K562 treated with DMSO at 1 percent for 12 hours (cell line): ENCODE data around the gene NPM3. TPM values are rescaled to one million over a fixed set of nuclear protein-coding genes. Genes with fewer than 3 reads are reported as not detected.

ENCODE experiments used
- total RNA-seq: library from RNA; unstranded; fragments of 300-600 nt; gene quantifications from 2 replicates; pipeline ENCODE4 v1.2.3, GENCODE V29; 2022; ENCODE audit not compliant: insufficient read depth

Gene NPM3, protein sequence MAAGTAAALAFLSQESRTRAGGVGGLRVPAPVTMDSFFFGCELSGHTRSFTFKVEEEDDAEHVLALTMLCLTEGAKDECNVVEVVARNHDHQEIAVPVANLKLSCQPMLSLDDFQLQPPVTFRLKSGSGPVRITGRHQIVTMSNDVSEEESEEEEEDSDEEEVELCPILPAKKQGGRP
- 57.9 and 86.4 TPM in 2 replicates for total RNA-seq

DNA sequence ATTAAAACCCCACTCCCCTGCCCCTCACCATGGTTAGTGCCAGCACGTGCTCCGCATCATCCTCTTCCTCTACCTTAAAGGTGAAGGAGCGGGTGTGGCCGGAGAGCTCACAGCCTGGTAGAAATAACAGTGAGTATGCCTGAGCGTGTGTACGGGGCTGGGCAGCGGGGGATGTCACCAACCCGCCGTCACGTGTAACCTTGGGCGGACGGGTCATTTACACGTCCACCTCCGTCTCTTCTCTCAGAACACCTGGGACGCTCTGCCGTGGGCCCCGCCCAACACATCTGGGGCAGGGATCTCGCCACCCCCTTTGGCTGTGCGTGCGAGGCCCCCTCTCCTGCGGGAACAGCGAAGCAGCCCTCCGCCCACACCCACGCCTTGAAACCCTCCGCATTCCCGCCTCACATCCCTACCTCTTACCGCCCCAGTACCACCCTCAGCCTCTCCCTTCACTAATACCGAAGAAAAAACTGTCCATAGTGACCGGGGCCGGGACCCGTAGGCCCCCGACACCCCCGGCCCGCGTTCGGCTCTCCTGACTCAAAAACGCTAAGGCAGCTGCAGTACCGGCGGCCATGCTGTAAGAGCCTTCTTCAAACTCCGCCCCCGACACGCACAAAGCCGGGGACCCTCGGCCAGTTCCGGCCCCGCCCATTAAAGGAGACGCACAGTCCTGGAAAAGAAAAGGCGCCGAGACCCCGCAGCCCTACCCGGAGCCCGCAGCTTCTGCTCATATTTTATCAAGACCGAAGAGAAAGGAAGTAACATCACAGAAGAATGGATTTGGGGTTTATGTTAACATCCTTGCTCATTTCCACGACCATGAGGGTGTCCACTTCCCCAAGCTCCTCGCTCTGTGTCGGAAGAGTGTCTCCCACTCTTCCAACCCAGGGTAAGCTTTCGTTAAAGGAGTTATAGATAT is at the start of gene NPM3:
Gene NPM3, minus strand, starts transcription at position 636 of the 925 bp plus-strand sequence. Its CDS starts 56 bp downstream, at position 580.

DNA sequence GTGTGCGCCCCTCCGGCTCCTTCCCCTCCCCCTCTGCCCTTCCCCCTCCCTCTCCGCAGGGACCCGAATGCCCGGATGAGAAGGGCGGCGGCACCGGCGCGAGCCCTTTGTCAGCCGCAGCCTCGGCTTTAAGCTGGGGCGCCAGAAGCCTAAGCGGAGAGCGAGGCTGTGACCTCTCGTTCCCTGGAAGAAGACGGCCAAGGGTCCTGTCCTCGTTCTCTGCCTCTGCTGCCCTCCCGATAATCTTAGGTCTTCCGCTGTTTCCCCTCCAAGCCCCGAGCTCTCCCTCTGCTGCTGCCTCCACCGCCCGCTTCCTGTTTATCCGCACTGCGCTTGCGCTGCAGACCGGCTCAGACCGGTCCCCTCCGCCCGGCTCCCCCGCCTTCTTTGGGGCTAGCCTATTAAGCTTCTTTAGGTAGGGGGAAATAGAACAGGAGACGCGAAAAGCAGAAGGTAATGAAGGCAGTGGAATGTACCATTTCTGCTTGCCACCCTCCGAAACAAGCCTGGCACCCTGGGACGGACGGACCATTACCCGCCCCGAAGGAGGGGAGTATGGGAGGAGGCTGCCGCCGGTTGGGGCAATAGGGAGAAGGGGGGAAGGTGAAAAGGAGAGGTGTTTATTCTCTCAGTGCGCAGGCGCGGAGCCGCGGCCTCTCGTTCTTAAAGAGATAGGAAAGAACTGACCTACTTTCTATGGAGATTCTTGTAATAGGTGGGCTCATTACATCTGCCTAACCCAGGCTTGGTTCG is 35.0 kb upstream of the NPM3 start, which contains the start of gene OGA:
Gene OGA, minus strand, starts transcription at position 326 of the 753 bp plus-strand sequence. CDS start 422 bp downstream, outside the sequence.

DNA sequence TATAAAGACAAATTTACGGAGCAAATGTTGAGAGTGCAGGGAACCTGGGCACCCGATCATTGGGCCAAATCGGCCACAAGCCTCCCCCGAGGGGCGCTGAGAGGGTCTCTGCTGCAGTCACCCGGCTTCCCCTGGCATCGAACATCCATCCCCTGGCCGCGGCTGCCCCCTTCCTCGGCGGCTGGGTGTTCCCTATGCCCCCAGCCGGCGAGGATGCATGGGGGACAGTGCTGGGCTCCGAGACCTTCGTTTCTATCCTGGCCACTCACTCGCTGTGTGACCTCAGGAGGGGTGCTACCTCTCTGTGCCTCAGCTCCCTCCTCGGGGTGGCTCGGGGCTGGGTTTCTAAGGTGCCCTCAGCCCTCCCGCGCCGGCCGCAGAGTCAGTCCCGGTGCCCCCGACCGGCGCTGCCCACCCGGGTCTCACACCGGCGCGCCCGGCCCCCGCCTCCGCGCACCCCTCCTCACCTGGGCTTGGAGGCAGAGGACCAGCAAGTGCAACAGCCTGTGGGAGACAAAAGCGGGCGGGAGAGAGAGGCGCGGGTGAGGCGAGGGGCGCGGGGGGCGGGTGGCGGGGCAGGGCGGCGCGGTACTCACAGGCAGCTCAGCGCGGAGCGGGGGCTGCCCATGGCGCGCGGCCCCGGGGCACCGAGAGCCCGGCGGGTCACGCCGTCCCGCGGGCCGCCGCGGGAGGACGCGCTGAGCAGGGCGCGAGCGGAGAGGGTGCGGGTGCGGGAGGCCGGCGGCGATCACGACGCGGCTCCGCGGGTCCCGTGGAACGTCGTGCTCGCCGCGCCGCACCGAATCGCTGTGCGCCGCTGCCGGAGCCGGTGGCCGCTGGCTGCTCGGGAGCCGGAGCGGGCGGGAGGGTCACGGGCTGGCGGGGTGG is 7.7 kb downstream of the NPM3 start, which contains the start of gene FGF8:
Gene FGF8, minus strand, starts transcription at position 842 of the 888 bp plus-strand sequence. Its CDS starts 214 bp downstream, at position 628.

Other genes with a start within 250 kb of the NPM3 start
- 16.6 and 19.7 TPM in 2 replicates for gene POLL, start 195.2 kb downstream of the NPM3 start, total RNA-seq
- 9.3 and 14.8 TPM in 2 replicates for gene DPCD, start 195.1 kb downstream of the NPM3 start, total RNA-seq
- gene FBXW4, start 88.3 kb downstream of the NPM3 start, total RNA-seq: 14.2 and 17.6 TPM in 2 replicates
- not detected in 2 replicates for gene FGF8, start 7.3 kb downstream of the NPM3 start, total RNA-seq
- 15.0 and 62.9 TPM in 2 replicates for gene OGA, start 35.0 kb upstream of the NPM3 start, total RNA-seq
- gene KCNIP2, start 60.4 kb upstream of the NPM3 start, total RNA-seq: 2.5 and 17.8 TPM in 2 replicates